ENCODE measurements around the gene ZNFX1. TPM values are rescaled to one million over a fixed set of nuclear protein-coding genes. Genes with fewer than 3 reads are reported as not detected.

Gene ZNFX1
- polyA plus RNA-seq, 1 donor from 2014 or later = 5.4 TPM

GRCh38 chr20:49281913-49282467, 4.1 kb upstream of the ZNFX1 start:
- peaks cover 38% of the 10 kb centered on the region for H3K36me3 ChIP-seq (ENCODE audit: insufficient read depth, low read length)
- H2AFZ ChIP-seq (ENCODE audit: low read depth, low read length) = no peak overlapping the region
- H3K4me3 ChIP-seq (ENCODE audit: low read length) = peak overlapping the region; percentile 77
- no peaks in the 10 kb centered on the region for H3K9me2 ChIP-seq (ENCODE audit: insufficient read depth, low read length)
- peaks cover 77% of the 10 kb centered on the region for H3K79me2 ChIP-seq (replicated peaks; ENCODE audit: insufficient read depth, low read length)
- peak overlapping the region; percentile 100 for H3K4me2 ChIP-seq (ENCODE audit: low read length)
- H3K9me3 ChIP-seq (ENCODE audit: low read length) = no peaks in the 10 kb centered on the region
- no peaks in the 10 kb centered on the region for H3F3A ChIP-seq (ENCODE audit: insufficient read depth, low read length, poor library complexity, severe bottlenecking)
- H4K20me1 ChIP-seq (ENCODE audit: insufficient read depth) = peaks cover 20% of the 10 kb centered on the region
- TF ChIP-seq EZH2 (IDR thresholded peaks at IDR 0.05; ENCODE audit: borderline replicate concordance, insufficient read depth, low read length, poor library complexity, severe bottlenecking) (no peak), TAF1 (IDR thresholded peaks at IDR 0.05; ENCODE audit: low read depth) (no peak), POLR2AphosphoS5 (IDR thresholded peaks at IDR 0.05) (no peak), SMC3 (conservative IDR thresholded peaks at IDR 0.05; ENCODE audit: poor library complexity) (no peak), RAD21 (conservative IDR thresholded peaks at IDR 0.05) (no peak)
- TF ChIP-seq, protein P1, sequence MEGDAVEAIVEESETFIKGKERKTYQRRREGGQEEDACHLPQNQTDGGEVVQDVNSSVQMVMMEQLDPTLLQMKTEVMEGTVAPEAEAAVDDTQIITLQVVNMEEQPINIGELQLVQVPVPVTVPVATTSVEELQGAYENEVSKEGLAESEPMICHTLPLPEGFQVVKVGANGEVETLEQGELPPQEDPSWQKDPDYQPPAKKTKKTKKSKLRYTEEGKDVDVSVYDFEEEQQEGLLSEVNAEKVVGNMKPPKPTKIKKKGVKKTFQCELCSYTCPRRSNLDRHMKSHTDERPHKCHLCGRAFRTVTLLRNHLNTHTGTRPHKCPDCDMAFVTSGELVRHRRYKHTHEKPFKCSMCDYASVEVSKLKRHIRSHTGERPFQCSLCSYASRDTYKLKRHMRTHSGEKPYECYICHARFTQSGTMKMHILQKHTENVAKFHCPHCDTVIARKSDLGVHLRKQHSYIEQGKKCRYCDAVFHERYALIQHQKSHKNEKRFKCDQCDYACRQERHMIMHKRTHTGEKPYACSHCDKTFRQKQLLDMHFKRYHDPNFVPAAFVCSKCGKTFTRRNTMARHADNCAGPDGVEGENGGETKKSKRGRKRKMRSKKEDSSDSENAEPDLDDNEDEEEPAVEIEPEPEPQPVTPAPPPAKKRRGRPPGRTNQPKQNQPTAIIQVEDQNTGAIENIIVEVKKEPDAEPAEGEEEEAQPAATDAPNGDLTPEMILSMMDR (IDR thresholded peaks at IDR 0.05; ENCODE audit: poor library complexity, severe bottlenecking) = no peak
- H3K27ac ChIP-seq (ENCODE audit: low read length) = no peak overlapping the region
- no peaks in the 10 kb centered on the region for H3K27me3 ChIP-seq (ENCODE audit: insufficient read depth, low read depth, low read length)
- no peak overlapping the region for H3K9ac ChIP-seq (ENCODE audit: low read length)

- TF ChIP-seq SMC3 (conservative IDR thresholded peaks at IDR 0.05; ENCODE audit: poor library complexity) (no peak), EP300 (conservative IDR thresholded peaks at IDR 0.05; ENCODE audit: poor library complexity, severe bottlenecking) (no peak), RAD21 (conservative IDR thresholded peaks at IDR 0.05) (no peak), POLR2AphosphoS5 (IDR thresholded peaks at IDR 0.05) (no peak), MXI1 (conservative IDR thresholded peaks at IDR 0.05; ENCODE audit: poor library complexity, severe bottlenecking) (no peak), TAF1 (IDR thresholded peaks at IDR 0.05; ENCODE audit: low read depth) (no peak), REST (IDR thresholded peaks at IDR 0.05; ENCODE audit: borderline replicate concordance) (no peak), EZH2 (IDR thresholded peaks at IDR 0.05; ENCODE audit: borderline replicate concordance, insufficient read depth, low read length, poor library complexity, severe bottlenecking) (no peak)
- TF ChIP-seq, protein P1 (IDR thresholded peaks at IDR 0.05; ENCODE audit: poor library complexity, severe bottlenecking) = no peak
- no peaks in the 10 kb centered on the region for H3F3A ChIP-seq (ENCODE audit: insufficient read depth, low read length, poor library complexity, severe bottlenecking)
- H2AFZ ChIP-seq (ENCODE audit: low read depth, low read length) = no peak overlapping the region
- H4K20me1 ChIP-seq (ENCODE audit: insufficient read depth) = peaks cover 20% of the 10 kb centered on the region
- no peaks in the 10 kb centered on the region for H3K27me3 ChIP-seq (ENCODE audit: insufficient read depth, low read depth, low read length)
- H3K9me2 ChIP-seq (ENCODE audit: insufficient read depth, low read length) = no peaks in the 10 kb centered on the region
- H3K9ac ChIP-seq (ENCODE audit: low read length) = no peak overlapping the region
- H3K27ac ChIP-seq (ENCODE audit: low read length) = no peak overlapping the region
- peak overlapping the region; percentile 100 for H3K4me2 ChIP-seq (ENCODE audit: low read length)
- H3K36me3 ChIP-seq (ENCODE audit: insufficient read depth, low read length) = peaks cover 34% of the 10 kb centered on the region
- H3K9me3 ChIP-seq (ENCODE audit: low read length) = no peaks in the 10 kb centered on the region
- H3K79me2 ChIP-seq (replicated peaks; ENCODE audit: insufficient read depth, low read length) = peaks cover 82% of the 10 kb centered on the region
- H3K4me3 ChIP-seq (ENCODE audit: low read length) = peak overlapping the region; percentile 77
Observed at GRCh38 chr20:49281059-49281912, 3.4 kb upstream of the ZNFX1 start.

All from neural cell (in vitro differentiated cells).